NCI-H82 (cell line): ENCODE data around the gene TSPAN10.
"Not testable (repeated sequence)": the region's sequence is repeated elsewhere in the genome, so short reads cannot be mapped to it uniquely, and the experiment has no call there.

ENCODE experiments used
- DNase-seq: peaks from one replicate; lab custom pipeline; 2025; lab: John Stamatoyannopoulos, UW

The TSPAN10 gene

DNA sequence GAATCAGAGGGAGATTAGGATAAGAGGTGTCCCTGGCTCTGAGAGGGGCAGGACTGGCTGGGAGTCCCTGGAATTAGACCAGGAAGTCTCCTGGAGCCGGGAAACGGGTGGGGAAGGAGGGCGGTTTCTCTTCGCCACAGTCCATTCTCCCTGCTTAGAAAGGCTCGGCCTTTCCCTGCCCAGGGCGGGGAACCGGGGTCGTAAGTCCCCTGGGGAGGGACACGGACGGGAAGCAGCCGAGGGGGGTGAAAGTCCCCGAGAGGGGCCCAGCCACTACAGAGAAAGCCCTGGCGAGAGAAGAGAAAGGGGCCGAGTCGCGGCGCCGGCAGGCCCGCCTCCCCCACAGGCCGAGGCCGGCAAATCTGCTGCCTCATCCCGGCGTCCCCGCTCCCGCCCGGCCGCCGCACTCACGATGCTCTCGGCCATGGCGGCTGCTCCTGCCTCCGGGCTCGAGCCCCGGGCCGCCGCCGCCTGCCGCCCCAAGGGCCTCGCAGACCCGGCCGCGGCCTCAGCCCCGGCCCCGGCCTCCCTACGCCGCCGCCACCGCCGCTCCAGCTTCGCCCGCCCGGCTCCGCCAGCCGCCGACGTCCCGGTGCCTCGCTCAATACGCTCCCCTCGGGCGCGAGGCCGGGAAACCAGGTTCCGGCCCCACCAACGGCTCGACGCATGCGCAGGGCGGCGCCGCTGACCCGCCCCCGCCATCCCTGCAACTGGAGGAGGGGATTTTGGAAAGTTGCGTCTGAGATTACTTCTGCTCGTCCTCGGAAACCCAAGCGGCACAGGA is at the start of gene TSPAN10, which contains the start of gene NPLOC4:
TSPAN10 (plus strand) TSS at position 692 of the 784 bp plus-strand sequence. CDS start 5,217 bp downstream, outside the sequence.
NPLOC4 (minus strand) TSS at position 608 of the 784 bp plus-strand sequence; CDS start at position 426, 182 bp downstream.
- DNase-seq: peak; percentile 93

DNA sequence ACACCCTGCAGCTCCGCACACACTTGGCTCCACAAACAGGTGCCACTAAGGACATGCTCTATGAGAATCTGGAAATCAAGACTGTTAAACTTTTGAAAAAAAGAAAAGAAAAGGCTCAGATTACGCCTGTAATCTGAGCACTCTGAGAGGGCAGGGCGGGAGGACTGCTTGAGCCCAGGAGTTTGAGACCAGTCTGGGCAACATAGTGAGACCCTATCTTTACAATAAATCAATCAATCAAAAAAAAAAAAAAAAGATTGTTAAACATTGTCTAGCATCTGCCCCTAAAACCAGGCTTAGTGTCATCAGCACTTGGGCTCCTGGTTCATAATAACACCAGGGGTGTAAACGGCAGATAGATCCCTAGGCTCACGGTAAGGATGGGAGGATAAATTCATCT is 47.4 kb upstream of the TSPAN10 start:
- DNase-seq: no peak

DNA sequence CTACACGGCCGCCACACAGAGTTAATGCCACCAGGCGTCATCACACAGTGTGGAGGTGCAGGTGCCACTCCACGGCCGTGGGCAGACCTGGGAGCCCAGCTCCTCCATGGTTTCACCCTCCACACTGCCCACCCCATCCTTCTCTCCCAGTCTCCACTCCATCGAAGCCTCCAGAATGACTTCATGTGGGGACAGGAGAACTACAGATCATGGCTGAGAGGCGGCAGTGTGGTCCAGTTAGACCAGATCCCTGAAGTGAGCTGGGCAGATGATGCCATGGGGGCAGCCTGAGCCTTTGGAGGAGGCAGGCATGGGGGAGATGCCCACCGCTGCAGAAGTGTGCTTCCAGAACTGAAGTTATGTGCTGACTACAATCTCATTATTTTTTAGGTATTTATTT is 46.9 kb upstream of the TSPAN10 start:
- no peak for DNase-seq

DNA sequence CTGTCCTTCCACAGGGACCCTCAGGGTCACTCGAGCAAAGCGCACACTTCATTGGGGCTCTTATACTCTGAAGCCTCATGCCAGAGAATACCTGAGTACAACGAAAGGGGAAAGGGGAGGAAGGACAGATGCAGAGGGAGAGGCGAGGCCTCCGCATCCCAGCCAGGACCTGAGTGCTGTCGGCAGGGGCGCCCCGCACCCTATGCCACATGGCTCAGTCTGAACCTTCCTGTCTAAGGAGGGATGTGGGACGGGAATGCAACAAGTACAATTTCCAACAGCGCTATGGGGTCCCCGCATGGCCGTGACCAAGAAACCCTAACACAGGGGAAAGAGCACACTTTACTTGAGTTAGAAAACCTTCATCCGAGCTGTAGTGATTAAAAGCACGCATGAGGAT is 45.0 kb upstream of the TSPAN10 start:
- DNase-seq: no peak

DNA sequence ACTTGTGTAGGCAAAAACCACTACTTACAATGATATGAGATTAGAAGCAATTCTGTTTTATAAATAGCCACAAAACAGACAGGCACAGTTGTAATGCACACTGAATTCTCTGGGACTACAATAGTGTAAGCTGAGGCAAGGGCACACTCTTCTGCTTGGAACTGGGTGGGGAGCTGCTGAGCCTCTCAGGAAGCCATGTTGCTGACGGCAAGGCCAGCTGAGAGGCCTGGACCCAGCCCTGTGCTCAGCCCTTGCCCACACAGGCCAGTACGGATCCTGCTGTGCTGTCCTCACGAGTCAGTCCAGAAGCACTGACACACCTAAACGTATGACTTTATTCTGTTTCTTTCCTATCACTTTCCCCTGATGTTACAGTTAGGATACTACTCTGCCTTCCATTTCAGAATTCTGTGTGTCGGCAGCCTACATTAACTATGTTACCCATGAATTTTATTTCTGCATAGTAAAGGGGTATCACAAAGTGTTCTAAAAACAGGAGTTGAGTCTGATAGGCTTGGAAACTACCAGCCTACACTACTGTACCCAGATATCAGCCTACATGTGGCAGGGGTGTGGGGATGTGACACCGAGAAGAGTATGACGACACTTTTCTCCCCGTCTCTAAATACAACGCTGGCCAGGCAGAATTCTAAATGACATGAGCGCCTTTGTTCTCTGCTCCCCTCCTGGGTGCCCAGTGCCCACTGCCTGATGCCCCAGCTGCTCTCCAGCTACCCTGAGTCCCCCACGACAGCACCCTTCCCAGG is 43.7 kb upstream of the TSPAN10 start:
- no peak for DNase-seq

DNA sequence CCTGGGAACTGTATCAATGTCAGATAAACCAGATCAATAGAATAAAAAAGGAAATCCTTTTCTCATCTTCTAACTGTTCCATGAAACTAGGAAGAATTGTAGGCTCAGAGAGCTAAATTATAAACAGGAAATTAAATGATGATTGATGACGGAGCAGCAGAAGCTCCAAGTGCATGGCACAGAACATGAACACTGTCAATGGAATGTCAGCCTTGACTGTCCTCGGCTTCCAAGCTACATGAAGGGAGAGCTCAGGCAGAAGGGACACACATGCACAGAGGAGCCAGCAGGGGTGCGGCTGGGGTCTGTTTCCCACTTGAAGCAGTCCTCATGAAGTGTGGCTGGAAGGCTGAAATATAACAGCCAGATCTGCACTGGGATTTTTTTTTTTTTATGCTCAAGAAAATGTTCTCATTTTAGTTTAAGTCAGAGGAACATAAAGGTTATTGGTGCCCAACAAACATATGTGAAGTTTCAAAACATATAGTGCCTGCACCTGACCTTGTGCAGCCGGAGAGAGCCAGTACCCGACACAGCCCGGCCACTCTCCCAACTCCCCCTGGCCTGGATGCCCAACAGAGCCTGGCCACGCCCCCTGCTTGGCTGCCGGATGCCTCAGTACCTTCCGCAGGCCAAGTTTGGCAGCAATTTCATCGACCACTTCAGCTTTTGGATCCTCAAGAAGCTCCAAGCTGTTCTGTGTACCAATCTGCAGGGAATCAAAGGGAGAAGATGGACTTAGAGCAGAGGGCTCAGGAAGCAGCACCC is 37.1 kb upstream of the TSPAN10 start:
- DNase-seq: no peak

DNA sequence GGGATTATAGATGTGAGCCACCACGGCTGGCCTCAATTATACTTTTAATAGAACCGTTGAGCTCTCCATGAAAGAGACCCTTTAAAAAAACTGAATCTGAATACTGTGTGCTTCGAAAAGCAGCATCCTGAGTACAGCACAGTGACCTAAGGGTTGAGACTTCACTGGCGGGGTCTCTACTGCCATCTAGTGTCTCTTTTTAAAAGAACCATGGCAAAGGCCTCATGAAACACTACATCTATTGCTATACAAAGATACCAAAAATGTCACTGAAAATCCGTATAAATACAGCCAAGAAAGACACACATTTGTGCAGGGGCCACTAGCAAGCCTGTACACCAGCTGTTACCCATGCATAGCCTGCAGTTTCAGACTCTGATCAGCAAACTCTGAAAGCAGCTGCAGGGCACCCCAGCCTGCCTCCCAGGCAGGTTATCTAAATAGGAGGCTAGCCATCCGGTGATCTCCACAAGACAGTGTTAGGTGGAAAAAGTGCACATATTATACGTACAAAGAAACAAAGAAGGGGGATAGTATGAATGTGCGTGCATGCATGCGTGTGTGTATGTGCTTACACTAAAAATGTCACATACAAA is 35.4 kb upstream of the TSPAN10 start:
- DNase-seq: peak; percentile 69

DNA sequence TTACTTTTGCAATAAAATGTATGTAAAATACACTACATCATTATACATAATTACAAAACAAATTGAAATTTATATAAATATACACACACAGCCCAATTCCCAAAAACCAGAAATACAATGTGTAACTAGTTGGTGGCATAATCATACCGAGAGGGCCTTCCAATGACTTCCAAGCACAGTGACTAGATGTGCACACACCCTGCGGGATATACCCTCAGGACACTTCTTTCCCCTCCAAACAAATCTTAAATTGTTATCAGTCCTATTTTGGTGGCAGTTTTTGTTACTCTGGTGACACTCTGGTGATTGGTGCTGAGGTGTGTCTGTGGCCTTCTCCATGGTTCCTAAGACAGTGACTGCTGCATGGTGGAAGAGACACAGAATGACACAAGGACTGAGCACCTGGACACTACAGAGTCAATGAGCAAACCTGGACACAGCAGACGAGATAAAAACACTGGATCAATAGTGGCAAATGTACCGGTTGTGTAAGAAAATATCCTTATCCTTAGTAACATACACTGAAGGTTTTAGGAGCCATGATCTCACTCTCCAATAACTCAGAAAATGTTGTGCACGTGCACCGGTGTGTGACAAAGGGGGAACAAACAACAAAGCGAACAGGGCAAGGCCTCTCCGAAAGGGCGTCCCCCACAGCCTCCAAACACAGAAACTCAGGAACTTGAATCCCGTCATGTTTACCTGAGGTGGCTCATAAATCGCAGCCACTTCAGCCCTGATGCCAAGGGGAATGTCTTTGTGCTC is 33.0 kb upstream of the TSPAN10 start:
- DNase-seq: no peak

DNA sequence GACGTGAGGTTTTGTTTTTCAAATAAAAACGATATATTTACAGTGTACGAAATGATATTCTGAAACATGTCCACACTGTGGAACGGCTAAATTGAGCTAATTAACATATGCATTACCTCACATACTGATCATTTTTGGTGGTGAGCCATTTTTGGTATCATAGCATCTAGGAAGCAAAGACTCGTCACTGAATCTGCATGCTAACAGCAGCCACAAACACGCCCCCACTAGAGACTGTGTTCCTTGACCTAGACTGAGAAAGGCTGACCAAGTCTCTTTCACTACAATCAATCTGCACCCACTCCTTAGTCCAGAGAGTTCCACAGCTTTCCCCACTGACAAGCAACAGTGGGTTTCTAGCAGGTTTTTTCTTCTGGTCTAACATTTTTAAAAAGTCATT is 29.6 kb upstream of the TSPAN10 start:
- DNase-seq: no peak

DNA sequence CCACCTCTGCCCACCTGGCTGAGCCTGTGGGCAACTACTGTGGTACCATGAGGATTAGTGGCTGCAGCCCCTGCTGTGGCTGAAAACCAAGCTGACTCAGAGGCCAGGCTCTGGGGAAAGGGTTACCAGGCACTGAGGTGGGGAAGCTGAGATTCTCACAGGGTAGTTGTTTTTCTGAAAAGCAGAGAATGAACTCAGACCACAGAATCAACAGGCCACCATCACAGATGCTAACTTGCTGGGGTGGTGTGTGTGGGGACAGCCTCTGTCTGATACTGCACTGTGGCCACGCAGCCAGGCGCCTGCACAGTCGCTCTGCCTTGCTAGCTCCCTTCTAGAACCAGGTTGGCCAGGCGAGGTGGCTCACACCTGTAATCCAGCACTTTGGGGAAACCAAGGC is 28.9 kb upstream of the TSPAN10 start:
- DNase-seq: no peak

DNA sequence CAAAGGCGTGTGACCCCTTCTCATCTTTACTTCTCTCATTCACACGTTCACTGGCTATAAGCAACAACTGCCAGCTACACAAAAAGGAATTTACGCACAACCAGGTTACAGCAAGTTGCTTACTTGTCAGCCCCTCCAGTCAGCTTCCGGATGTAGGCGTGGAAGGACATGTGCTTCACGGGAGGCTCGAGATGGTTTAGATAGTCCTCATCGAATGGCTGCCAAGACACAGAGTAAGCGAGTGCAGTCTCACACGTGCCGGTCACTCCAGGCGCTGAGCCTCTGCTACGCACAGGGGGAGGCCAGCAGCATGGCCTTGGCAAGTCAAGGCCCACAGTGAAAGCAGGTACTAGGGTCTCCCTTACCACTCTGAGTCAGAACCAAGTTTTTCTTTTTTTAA is 28.4 kb upstream of the TSPAN10 start:
- no peak for DNase-seq

DNA sequence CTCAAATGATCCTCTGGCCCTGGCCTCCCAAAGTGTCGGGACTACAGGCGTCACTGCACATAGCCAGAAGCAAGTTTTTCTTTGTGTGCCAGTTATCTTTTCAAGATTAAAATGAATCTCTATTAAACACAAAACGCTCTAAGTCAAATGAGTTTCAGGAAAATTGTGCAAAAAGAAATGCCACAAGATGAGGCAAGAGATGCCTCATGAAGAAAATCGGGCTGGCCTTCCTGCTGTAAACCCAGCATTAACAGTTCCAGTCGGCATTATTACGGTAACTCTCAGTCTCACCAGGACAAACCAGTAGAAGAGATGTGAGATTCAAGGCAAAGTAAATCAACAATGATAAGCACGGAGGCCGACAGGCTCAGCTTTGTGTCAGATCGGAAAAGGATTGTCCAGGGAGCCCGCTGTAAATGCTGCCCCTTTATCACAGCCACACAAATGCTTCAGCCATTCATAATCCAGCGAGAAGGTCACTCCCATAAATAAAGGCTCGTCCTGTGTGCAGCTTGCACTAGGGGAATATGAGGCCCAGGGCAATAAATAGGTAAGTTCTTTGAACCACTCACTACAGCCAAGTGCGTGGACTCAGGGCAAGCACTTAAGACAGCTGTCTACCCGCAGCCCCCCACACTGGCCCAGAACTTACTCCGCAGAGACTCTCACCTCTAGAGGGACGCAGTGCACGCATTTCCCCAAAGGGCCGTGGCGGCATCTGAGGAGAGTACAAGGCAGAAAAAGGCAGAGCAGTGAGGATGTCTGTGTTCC is 27.3 kb upstream of the TSPAN10 start:
- no peak for DNase-seq

DNA sequence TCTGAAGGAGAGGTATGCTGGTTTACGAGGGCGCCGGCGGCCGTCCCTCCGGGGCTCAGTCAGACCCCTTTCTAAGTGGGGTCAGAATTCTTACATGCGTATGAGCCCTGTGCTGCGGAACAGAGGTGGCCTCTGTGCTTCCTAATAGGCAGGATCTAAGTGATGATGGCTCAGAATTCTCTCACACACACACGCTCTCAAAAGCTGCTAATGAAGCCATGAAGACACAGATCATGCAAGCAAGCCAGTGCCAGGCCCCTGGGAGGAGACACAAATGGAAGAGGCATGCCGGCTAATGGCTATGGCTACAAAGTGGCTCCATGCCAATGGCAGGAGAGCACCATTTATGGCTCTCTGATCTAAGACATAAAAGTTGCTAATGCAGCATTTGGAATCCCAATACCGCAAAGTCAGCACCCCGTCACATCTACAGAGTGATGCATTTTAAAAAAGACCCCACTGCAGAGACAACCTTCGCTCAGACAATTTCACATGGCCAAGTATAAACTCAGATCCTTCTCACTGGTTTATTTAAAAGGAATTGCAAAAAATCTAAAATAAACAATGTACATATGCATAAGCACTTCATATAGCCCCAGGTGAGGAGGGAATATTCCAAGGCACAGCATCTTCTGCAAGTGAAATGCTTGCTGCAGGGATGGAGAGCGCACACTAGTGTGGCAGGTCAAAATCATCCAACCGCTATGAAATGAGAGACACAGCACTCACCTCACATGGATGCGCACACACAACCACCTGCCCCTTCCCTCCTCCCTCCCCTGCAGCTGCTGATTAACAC is 24.6 kb upstream of the TSPAN10 start:
- no peak for DNase-seq

DNA sequence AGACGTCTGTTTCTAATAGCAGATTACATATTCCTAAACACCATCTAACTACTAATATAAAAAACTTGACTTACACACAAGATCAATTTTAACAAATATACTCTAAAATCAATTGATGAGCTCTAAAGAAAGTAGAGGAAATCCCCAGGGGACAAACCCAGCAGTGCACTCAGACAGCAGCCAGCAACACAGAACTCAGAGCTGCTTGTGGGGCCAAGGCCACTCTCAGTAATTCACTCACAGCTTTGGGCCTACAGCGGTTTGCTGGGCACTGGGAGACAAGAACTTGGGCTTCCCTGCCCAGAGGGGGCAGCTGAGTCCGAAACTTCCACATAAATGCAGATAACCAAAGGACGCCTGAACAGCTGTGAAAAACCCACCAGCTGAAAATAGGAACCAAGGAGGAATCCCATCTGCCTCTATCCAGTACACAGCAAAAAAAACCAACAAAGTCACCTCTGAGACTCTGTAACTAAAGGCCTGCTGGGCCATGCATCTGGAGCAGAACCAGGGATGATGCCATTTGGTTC is 21.5 kb upstream of the TSPAN10 start:
- DNase-seq: no peak

DNA sequence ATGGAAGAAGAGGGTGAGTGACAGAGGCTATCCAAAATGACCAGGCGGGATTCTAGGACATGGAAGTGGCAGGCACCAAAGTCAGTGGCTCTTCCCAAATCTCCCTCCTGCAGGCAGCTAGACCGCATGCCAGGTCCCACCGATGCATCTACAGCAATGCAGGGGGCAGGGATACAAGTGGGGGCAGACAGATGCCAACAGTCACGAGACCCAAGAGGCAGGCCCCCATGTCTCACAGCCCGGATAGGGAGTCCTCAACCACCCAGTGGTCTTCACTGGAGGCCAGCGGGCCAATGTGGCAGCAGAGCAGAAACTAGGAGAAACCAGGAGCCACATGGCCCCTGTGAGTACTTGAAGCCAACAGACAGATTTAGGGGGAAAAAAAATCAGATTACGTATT is 20.1 kb upstream of the TSPAN10 start:
- no peak for DNase-seq

DNA sequence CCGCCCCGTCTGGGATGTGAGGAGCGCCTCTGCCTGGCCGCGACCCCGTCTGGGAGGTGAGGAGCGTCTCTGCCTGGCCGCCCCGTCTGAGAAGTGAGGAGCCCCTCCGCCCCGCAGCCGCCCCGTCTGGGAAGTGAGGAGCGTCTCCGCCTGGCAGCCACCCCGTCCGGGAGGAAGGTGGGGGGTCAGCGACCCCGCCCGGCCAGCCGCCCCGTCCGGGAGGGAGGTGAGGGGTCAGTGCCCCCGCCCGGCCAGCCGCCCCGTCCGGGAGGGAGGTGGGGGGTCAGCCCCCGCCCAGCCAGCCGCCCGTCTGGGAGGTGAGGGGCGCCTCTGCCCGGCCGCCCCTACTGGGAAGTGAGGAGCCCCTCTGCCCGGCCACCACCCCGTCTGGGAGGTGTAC is 18.7 kb upstream of the TSPAN10 start:
- not testable (repeated sequence) for DNase-seq

DNA sequence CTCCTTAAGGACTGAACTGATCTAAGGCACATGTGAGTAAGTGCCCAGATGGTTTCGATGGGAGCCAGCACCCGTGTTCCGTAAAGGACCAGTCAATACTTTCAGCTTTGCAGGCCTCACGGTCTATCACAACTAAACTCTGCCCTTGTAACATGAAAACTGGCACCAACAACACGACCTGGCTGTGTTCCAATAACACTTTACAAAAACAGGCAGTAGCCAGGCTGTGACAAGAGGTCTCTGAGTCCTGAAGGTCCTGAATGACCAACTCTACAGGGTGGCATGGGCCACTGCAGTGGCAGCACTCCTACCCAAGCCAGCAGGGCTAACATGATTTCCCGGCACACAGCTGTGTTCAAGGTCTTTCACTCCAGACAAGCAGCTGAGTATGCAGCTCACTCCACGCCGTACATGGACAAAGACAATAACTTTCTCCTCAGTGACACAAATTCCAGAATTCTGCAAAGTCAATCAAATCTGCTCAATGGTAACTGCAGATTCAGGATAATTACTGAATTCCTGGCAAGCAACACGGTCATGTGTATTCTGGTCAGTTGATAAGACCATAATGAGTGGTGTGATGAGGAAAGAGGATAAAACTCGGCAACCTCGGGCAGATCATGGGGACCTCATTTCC is 15.4 kb upstream of the TSPAN10 start:
- no peak for DNase-seq

DNA sequence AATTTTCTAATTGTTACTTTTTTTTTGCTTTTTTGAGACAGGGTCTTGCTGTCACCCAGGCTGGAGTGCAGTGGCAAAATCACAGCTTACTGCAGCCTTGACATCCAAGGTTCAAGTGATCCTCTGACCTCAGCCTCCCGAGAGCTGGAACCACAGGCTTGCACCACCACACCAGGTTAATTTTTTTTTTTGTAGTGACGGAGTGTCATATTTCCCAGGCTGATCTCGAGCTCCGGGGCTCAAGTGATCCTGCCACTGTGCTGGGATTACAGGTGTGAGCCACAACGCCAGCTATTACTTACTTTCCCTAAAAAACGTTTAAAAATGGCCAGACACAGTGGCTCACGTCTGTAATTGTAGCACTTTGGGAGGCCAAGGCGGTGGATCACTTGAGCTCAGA is 6.7 kb upstream of the TSPAN10 start:
- DNase-seq: no peak

DNA sequence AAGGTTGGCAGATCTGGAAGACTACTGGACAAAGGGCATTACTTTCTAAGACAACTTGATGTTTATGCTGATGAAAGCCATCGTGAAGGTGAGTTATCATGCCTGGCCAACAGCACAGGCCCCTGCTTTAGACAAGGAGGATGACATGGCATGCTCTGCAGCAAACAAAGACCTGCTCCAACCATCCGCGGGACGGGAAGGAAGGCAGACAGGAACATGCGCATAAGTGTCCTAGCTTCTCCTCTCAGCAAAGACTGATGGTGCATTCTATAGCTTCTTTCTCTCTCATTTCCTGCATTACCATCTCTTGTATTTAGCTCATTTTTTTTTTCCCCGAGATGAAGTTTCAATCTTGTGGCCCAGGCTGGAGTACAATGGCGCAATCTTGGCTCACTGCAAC is 5.5 kb upstream of the TSPAN10 start:
- DNase-seq: no peak
